NCI-H2081 treated with DMSO at 0.1 percent for 48 hours (cell line): Measurements from ENCODE around the gene FER.
"Not testable (repeated sequence)": the region's sequence is repeated elsewhere in the genome, so short reads cannot be mapped to it uniquely, and the experiment has no call there.

Experiments used
- DNase-seq: peaks from one replicate; lab custom pipeline; 2025; lab: John Stamatoyannopoulos, UW

FER gene

DNA sequence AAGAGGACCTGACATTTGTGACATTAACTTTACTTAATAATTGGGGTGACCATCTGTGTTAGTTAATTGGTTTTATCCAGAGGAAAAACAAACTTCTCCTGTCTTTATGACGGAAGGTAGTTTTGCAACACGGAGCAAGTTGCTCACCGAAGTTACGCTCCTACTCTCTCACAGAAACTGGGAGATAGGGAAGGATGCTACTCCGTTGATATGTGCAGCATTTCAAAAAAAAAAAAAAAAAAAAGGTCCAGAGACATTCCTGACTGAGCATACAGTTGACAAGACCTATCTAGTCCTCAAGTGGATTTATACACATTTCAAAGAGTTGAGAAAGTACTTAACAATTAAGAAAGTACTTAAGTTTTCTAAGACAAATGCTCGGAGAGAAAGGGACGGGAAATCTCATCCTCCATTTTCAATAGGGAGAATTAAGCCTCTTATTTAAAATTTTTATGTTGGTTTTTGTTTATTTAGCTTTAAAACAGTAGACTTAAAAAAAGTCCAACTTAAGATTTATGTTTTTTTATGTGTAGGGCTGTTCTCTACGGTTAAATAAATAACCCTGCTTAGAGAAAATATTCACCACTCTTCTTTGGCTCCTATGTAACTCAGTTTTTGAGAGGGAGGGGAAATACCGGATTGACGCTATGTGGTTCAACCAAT, 455 bp upstream of the FER start:
- no peak for DNase-seq

DNA sequence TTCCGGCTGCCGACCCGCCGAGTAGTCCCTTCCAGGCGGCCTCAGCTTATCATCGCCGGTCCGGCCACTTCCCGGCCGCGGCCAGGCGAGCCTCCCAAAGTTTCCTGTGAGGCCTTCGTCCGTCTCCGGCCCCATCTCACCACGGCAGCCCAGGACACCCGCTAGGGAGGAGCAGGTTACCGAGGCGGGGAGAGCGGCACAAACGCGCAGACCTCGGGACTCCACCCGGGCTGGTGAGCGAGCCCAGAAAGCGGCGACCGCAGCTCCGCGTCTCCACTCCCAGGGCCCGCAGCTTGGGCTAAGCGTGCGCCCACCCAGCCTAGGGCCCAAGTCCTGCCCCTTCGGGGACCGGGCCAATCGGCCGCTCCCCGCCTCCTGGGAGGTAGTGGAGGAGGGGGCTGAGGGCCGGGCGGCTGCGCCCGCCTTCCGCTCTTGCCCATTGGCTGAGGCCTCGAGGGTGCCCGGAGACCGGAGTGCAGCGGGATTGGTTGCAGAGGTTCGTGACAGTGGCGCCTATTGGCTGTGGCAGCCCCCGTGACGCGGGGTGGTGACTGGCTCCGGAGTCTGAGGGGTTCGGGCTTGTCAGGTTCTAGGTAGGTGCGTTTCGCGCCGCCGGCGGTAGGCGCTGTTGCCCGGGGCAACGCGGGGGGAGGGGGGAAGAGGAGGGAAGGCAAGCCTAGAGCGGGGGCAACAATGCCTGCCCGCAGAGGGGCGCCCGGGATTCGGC, 867 bp downstream of the FER start:
- DNase-seq, result peak; percentile 84

DNA sequence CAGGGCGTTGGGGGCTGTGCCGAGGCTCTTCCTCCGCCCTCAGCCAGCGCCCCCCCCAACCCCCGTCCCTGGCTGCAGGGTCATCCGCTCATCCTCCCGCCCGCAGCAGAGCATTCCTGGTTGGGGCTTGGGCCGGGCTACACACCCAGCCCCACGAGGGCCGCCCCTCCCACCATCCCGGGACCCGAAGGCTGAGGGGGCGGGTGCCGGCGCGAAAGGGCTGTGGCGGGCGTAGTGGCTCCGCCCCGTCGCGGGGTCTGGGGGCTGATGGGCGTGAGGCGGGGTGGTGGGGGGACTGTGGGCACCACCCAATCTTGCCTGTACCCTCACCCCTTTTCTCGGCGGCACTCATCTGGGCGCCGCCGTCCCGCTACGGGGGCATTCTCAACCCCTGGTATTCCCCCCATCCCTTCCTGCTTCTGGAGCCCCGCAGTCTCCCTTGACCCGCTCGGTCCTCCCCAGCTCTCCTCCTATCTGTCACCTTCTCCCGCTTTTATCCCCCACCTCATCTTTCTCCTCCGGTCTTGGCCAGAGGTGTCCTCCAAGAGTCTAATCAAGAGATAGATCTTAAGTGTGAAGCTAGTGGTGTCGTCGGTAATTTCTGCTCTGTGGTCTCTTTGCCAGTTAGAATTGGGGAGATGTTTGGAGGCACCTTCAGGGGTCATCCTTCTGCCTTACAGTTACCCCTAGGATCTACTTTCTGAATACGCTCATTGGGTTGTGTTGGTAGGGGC, 1.6 kb downstream of the FER start:
- no peak for DNase-seq

DNA sequence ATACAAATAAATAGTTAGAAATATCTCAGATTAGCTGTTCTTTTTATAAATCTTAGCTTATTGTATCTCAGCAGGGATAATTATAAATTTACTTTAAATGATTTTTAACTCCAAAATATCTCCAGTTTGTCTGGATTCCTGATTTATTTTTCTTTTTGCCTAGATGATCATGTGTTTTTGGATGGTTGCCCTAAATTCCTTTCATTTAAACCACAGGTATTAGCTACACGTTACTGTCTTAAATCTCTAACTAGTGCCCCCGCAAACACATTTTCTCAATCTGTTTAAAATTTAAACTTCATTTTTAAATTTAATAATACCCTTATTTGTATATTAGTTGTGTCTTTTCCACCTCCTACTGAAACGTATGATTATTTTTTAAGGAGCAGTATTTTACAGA, 5.6 kb downstream of the FER start:
- no peak for DNase-seq

DNA sequence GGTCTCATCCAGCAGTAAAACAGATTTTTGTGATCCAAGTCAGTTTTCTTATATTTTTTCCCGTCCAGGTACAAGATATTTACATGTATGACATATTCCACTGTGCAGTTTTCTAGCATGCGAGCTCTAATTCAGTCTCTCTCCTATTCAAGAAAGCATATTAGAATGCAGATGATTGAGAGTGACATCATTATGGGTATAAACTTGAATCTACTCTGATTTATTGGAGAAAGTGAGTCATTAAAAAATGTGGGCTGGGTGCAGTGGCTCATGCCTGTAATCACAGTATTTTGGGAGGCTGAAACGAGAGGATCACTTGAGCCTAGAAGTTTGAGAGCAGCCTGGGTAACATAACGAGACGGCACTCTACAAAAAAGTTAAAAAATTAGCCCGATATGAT, 6.2 kb downstream of the FER start:
- DNase-seq, result no peak

DNA sequence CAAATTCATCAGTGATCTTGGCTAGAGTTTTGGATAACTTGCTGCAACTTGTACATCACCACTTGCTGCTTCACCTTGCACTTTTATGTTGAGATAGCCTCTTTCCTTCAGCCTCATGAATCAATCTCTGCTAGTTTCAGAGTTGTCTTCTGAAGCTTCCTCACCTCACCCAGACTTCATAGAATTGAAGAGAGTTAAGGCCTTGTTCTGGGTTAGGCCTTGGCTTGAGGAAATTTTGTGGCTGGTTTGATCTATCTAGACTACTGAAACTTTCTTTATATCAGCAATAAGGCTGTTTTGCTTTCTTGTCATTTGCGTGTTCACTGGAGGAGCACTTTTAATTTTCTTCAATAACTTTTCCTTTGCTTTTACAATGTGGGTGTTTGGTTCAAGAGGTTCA, 12.8 kb downstream of the FER start:
- no peak for DNase-seq

DNA sequence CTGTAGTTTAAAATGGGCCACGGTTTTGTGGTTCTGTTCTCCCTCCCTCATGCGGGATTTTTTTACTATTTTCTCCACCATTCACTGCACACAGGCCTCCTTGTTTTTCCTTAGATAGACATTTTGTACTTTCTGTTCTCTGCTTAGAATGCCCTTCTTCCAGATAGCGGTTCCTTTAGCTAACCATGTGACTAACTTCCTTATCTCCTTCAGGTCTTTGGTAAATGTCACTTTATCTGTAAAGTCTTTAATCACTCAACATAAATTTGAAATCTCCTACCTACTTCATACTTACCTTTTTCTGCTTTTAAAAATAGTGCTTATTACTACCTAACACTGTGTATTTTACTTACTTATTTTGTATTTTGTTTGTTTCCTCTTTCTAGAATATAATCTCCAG, 15.0 kb downstream of the FER start:
- no peak for DNase-seq

DNA sequence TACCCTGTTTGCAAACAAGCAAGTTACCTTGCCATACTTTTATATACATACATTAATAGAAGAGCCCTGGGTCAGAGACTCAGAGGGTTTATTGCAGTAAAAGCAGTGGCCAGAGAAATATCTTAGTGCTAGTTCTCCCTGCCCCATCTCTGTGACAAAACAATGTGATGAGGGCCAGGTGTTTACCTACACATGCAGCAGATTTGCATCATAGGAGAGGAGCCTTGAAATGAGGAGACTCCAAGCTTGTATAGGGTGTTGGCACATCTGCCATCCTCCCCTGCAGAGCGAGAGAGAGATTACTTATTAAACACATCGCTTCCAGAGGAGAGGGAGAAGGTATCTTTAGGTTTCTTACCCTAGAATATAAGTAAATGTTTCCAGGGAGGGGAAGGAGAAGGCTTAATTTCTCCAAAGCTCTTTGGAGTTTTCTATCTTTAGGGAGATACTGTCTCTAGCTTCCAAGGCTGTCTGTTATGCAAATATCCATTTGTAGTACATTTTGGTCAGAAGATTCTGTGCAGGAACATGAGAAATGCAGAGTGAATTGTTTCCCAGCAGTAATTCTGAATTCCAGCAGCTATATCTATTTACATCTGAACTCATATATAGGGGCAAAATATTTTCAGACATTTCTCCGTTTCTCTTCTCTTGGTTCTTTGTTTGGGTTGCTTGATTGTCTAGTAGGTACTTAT, 15.7 kb downstream of the FER start:
- DNase-seq, result no peak

DNA sequence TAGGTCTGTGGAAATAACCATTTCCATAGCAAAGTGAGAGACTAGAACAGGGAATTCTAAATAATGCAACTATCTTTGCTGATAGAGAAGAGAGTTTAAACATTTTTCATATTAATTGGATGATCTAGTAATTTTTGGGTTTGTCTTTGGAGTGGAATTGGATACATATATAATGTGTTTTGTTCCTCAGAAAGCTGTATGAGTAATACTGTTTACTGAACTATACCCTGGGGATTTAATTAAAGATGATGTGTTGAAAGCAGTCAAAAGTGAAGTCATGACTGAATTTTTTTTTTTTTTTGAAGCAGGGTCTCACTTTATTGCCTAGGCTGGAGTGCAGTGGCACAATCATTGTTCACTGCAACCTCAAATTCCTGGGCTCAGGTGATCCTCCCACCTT, 17.9 kb downstream of the FER start:
- no peak for DNase-seq

DNA sequence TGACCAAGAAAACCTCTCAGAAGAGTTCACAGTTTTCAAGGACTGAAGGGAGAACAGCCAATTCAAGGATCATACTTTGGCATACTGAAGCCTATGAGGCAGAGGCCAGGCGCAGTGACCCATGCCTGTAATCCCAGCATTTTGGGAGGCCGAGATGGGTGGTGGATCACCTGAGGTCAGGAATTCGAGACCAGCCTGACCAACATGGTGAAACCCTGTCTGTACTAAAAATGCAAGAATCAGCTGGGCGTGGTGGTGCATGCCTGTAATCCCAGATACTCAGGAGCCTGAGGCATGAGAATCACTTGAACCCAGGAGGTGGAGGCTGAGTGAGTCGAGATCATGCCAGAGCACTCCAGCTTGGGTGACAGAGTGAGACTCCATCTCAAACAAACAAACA, 19.2 kb downstream of the FER start:
- DNase-seq, result not testable (repeated sequence)

DNA sequence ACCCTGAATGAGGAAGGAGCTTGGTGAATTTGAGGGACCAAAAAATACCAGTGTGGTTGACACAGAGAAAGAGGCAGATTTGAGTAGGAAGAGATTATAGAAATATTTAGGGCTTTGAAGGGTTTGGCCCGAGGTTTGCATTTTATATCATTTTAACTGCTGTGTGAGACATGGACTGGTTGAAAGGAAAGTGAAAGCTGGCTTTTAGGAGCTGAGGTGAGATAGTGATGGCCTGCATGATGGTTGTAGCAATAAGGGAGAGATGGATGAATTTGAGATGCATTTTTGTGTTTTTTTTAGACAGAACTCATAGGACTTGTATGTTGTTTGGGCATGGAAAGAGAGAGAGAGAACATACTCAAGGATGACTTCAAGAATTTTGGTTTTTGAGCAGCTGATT, 21.7 kb downstream of the FER start:
- DNase-seq, result no peak

DNA sequence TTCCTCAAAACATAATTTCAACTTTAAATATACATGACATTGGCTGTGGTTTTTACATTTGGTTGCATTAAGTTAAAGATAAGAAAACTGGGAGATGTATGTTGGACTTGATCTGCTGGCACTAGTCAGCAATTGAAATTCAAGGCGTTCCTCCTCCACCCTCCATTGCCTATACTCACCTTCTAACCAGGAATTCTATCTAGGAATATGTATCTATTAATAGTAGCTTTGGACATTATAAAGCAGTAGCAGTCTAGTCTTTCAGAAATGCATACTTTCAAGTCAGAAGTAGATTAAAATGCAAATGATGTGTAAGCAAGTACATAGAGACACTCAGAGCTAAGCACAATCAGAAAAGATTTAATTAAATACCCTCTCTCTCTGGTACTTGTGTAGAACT, 24.9 kb downstream of the FER start:
- no peak for DNase-seq

DNA sequence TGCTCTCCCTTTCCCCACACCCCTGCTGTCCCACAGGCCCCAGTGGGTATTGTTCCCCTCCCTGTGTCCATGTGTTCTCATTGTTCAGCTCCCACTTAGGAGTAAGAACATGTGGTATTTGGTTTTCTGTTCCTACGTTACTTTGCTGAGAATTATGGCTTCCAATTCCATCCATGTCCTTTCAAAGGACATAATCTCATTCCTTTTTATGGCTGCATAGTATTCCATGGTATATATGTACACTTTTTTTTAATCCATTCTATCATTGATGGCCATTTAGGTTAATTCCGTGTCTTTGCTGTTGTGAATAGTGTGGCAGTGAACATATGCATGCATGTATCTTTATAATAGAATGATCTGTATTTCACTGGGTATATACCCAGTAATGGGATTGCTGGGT, 25.6 kb downstream of the FER start:
- no peak for DNase-seq

DNA sequence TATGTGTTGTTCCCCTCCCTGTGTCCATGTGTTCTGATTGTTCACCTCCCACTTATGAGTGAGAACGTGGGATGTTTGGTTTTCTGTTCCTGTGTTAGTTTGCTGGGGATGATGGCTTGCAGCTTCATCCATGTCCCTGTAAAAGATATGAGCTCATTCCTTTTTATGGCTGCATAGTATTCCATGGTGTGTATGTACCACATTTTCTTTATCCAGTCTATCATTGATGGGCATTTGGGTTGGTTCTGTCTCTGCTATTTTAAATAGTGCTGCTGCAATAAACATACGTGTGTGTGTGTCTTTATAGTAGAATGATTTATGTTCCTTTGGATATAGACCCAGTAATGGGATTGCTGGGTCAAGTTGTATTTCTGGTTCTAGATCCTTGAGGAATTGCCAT, 26.4 kb downstream of the FER start:
- not testable (repeated sequence) for DNase-seq

DNA sequence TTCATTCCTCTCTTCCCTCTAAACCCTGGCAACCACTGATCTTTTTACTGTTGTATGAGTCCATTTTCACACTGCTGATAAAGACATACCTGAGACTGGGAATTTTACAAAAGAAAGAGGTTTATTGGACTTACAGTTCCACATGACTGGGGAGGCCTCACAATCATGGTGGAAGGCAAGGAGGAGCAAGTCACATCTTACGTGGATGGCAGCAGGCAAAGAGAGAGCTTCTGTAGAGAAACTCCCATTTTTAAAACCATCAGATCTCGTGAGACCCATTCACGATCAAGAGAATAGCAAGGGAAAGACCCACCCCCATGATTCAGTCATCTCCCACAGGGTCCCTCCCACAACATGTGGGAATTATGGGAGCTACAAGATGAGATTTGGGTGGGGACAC, 29.9 kb downstream of the FER start:
- not testable (repeated sequence) for DNase-seq

DNA sequence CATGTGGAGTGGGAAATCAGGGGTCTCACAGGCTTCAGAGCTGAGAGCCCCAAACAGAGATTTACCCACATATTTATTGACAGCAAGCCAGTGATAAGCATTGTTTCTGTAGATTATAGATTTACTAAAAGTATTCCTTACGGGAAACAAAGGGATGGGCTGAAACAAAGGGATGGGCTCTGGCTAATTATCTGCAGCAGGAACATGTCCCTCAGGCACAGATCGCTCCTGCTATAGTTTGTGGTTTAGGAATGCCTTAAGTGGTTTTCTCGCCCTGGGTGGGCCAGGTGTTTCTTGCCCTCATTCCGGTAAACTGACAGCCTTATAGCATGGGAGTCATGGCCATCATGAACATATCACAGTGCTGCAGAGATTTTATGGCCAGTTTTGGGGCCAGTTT, 36.9 kb downstream of the FER start:
- not testable (repeated sequence) for DNase-seq

DNA sequence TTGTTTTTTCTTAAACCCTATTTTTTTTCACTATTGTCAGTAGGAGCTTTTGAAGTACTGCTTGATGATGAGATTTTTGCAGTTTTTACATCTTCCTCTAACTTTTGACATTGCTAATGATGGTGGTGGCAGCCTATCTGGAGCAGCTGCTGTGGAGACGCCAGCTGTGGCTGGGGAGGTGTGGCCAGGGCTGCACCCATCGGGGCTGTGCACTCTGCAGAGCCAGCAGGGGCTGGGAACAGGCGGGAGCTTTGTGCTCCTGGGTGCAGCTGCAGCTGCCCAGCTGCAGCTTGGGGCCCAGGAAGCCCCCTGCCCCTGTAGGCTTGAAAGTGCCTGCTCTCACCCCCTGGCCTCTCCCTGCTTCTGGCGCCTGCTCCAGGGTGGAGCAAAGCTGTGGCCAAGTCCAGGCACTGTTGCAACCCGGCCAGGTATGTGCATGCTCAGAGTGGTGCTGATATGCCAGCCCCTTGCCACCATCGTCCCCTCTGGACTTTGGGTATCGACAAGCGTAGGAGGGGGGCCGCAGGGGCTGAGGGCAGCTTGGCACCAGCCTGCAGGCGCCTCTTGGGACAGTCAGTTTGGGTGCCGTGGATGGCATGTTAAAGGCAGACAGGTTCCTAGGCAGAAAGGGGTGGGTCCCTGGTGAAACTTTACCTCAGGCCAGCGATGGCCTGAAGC, 39.2 kb downstream of the FER start:
- no peak for DNase-seq

DNA sequence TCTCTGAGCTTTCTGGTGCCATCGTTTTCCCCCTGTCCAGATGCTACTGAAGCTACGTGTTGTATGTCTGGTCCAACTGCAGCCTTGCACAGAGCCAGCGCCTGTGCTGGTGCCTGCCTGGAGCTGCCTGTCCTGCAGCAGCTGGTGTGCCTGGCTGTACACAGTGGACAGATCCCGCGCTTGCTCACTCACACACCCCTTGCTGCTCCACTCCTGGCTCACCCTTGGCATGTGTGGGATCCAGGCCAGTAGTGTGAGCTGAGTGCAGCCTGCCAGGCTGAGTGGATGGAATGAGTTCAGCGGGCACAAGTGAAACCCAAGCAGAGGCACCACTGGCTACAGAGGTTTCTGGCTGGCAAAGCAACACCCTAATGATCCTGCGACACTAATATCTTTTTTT, 40.4 kb downstream of the FER start:
- no peak for DNase-seq

DNA sequence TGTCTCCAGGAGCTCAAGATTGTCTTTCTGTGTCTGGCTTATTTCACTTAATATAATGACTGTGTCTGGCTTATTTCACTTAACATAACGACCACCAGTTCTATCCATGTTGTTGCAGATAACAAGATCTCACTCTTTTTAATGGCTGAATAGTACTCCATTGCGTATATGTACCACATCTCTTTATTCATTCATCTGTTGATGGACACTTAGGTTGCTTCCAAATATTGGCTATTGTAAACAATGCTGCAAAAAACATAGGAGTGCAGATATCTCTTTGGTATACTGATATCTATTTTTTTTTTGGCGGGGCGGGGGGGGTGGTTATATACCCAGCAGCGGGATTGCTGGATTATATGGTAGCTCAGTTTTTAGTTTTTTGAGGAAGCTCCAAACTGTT, 45.5 kb downstream of the FER start:
- no peak for DNase-seq

DNA sequence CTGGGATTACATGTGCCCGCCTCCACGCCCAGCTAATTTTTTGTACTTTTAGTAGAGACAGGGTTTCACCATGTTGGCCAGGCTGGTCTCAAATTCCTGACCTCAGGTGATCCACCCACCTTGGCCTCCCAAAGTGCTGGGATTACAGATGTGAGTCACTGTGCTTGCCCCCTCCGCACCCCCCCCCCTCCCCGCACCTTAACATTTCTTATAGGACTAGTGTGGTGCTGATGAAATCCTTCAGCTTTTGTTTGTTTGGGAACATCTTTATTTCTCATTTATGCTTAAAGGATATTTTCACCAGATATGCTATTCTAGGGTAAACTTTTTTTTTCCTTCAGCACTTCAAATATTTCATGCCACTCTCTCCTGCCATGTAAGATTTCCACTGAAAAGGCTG, 46.7 kb downstream of the FER start:
- DNase-seq, result not testable (repeated sequence)

DNA sequence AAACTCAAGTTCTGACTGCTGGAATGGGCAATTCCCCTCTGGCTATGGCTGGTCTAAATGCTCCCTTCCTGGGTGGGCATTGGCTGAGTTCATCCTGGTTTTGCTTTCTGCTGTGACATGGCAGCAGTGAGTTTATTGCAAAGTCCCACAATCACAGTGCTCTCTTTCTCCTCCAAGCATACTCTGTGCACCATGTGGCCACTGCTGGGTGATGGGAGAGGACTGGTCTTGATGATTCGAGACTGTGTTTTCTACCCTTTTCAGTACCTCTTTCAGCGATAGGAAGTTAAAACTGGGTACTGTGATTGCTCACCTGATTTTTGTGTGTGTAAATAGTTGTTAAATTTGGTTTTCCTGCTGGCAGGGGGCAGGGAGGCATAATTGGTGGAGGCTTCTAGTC, 49.7 kb downstream of the FER start:
- no peak for DNase-seq

DNA sequence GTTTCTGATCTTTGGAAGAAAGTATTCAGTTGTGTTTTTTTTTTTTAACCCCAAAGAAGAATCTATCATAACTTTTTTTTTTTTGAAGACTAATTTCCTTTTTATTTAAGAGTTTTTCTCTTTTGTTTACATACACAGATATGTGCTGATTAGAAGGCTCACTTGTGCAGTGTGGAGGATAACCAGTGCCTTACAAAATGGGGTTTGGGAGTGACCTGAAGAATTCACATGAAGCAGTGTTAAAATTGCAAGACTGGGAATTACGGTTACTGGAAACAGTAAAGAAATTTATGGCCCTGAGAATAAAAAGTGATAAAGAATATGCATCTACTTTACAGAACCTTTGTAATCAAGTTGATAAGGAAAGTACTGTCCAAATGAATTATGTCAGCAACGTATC, 50.3 kb downstream of the FER start:
- no peak for DNase-seq
